NCI-H446 (cell line): Measurements from ENCODE around the gene MRNIP.

Experiments
- DNase-seq, 2 experiments: peaks; one replicate each; lab custom pipeline; 2025; lab: John Stamatoyannopoulos, UW

The MRNIP gene

GRCh38 chr5:179858586-179859427, at the start of gene MRNIP:
Gene MRNIP, minus strand, starts transcription at chr5:179858817. Its CDS starts 21 bp downstream, at chr5:179858796.
- DNase-seq, result peak; percentile 84 to 92

GRCh38 chr5:179907556-179908324, 49.1 kb upstream of the MRNIP start, which contains the start of gene TBC1D9B:
Gene TBC1D9B, minus strand, starts transcription at chr5:179907897. Its CDS starts 76 bp downstream, at chr5:179907821.
- peak in 1 of 2 experiments; percentile 69 for DNase-seq

- DNase-seq, result no peak
Measured at GRCh38 chr5:179906795-179907555, 48.4 kb upstream of the MRNIP start.

GRCh38 chr5:179906294-179906794, 47.7 kb upstream of the MRNIP start:
- no peak for DNase-seq

- DNase-seq, result no peak
Measured at GRCh38 chr5:179905161-179905560, 46.5 kb upstream of the MRNIP start.

- no peak for DNase-seq
Measured at GRCh38 chr5:179904463-179905160, 46.0 kb upstream of the MRNIP start.

GRCh38 chr5:179902763-179903158, 44.1 kb upstream of the MRNIP start:
- no peak for DNase-seq

- no peak for DNase-seq
Measured at GRCh38 chr5:179901915-179902762, 43.5 kb upstream of the MRNIP start.

- DNase-seq, result no peak
Measured at GRCh38 chr5:179901462-179901861, 42.8 kb upstream of the MRNIP start.

- DNase-seq, result no peak
Measured at GRCh38 chr5:179900711-179901110, 42.1 kb upstream of the MRNIP start.

- no peak for DNase-seq
Measured at GRCh38 chr5:179900206-179900605, 41.6 kb upstream of the MRNIP start.

GRCh38 chr5:179895861-179896260, 37.2 kb upstream of the MRNIP start:
- DNase-seq, result no peak

- DNase-seq, result no peak
Measured at GRCh38 chr5:179893958-179894895, 35.6 kb upstream of the MRNIP start.

GRCh38 chr5:179893076-179893957, 34.7 kb upstream of the MRNIP start:
- no peak for DNase-seq

- no peak for DNase-seq
Measured at GRCh38 chr5:179892255-179892654, 33.6 kb upstream of the MRNIP start.

- DNase-seq, result no peak
Measured at GRCh38 chr5:179890751-179891682, 32.4 kb upstream of the MRNIP start.

GRCh38 chr5:179889885-179890284, 31.3 kb upstream of the MRNIP start:
- DNase-seq, result no peak
